ENCODE data around the gene ZFP92. TPM values are rescaled to one million over a fixed set of nuclear protein-coding genes. Genes with fewer than 3 reads are reported as not detected.
A peak's percentile ranks its signal among the peaks of the same experiment; 100 is the strongest.

Gene ZFP92
- polyA plus RNA-seq, 1 donor from 2014 or later: 0.21 TPM

GRCh38 chrX:153446950-153447580 lies 35.8 kb downstream of the ZFP92 start:
- no peaks in the 10 kb centered on the region for H3K36me3 Mint-ChIP-seq

DNA sequence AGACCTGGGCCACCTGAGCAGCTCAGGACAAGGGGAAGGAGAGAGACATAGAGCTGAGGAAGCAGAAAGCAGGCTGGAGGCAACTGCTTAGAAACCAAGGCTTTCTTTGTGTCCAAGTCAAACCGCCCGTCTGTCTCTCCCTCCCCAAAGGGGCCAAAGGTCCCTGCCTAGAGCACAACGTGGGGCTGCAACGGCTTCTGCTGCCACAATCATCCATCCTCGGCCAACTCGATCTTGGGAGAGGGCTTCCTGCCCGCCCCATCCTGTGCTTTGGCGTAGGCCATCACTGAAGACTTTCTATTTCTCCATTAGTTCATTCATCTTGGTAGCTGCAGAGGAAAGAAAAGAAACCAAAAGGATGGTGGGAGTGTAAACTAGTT lies 36.3 kb downstream of the ZFP92 start:
- no peak overlapping the region for H3K27ac Mint-ChIP-seq
- H3K9me3 Mint-ChIP-seq: no peaks in the 10 kb centered on the region
- no peaks in the 10 kb centered on the region for H3K4me1 Mint-ChIP-seq
- H3K27me3 Mint-ChIP-seq: no peaks in the 10 kb centered on the region
- H3K4me3 Mint-ChIP-seq: no peak overlapping the region
- H3K36me3 Mint-ChIP-seq: no peaks in the 10 kb centered on the region

More at GRCh38 chrX:153446950-153447580, 35.8 kb downstream of the ZFP92 start:
- H3K9me3 Mint-ChIP-seq: no peaks in the 10 kb centered on the region
- no peaks in the 10 kb centered on the region for H3K4me1 Mint-ChIP-seq
- H3K27me3 Mint-ChIP-seq: no peaks in the 10 kb centered on the region
- H3K4me3 Mint-ChIP-seq: no peak overlapping the region
- H3K27ac Mint-ChIP-seq: no peak overlapping the region

- H3K4me3 Mint-ChIP-seq: no peak overlapping the region
- H3K4me1 Mint-ChIP-seq: no peaks in the 10 kb centered on the region
- peaks cover 0 to 2% (median 0%) of the 10 kb centered on the region in 3 donors for H3K9me3 Mint-ChIP-seq
- H3K36me3 Mint-ChIP-seq: no peaks in the 10 kb centered on the region
- no peak overlapping the region for H3K27ac Mint-ChIP-seq
- H3K27me3 Mint-ChIP-seq: no peaks in the 10 kb centered on the region
These were observed 37.5 kb downstream of the ZFP92 start for GRCh38 chrX:153448556-153449367.

DNA sequence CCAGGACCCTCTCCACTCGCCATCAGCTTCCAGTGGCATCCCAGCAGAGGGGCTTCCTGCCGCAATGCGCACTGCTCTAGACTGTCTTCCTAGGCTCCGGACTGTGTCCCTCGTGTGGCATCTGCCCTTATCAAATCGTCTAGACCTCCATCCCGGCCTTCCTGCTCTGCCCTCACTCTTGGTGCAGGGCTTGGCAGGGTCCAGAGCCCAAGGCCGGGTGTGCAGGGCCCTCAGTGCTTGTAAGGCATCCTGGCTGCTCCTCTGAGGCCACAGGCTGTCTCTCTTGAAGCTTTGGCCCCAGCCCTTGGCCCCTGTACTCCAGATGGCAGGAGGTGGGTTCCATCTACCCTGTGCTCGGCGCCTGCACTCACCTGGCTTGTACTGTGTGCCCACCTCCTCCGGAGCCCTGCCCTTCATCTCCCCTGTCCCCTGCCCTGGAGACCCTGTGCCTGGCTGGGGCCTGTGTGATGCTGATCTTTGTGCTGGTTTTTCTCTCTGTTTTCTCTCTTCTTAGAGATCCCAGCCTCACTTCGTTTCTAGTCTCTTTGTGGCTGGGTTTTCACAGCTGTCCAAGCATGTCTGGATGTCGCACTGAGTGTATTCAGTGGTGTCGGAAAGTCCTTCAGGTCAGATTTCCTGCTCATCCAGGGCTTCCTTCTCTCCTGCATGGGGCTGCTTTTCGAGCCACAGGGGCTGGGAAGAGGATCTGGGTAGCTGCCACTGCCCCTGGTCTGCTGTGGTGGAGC lies 38.3 kb downstream of the ZFP92 start:
- peaks cover 0 to 2% (median 0%) of the 10 kb centered on the region in 3 donors for H3K9me3 Mint-ChIP-seq
- H3K4me1 Mint-ChIP-seq: no peaks in the 10 kb centered on the region
- peak overlapping the region in 1 of 3 donors; percentile 73 for H3K27ac Mint-ChIP-seq
- no peaks in the 10 kb centered on the region for H3K27me3 Mint-ChIP-seq
- no peaks in the 10 kb centered on the region for H3K36me3 Mint-ChIP-seq
- no peak overlapping the region for H3K4me3 Mint-ChIP-seq

GRCh38 chrX:153450114-153450948 lies 39.1 kb downstream of the ZFP92 start:
- H3K4me3 Mint-ChIP-seq: no peak overlapping the region
- H3K9me3 Mint-ChIP-seq: peaks cover 0 to 2% (median 0%) of the 10 kb centered on the region in 3 donors
- H3K4me1 Mint-ChIP-seq: no peaks in the 10 kb centered on the region
- H3K27ac Mint-ChIP-seq: peak overlapping the region in 1 of 3 donors; percentile 73
- H3K36me3 Mint-ChIP-seq: no peaks in the 10 kb centered on the region
- no peaks in the 10 kb centered on the region for H3K27me3 Mint-ChIP-seq

- Mint-ChIP-seq H3K27ac (peak overlapping the region in 1 of 3 donors; percentile 74), H3K4me1 (no peaks in the 10 kb centered on the region), H3K9me3 (peaks cover 0 to 2% (median 0%) of the 10 kb centered on the region in 3 donors), H3K4me3 (no peak overlapping the region), H3K36me3 (no peaks in the 10 kb centered on the region), H3K27me3 (no peaks in the 10 kb centered on the region)
These were observed 39.6 kb downstream of the ZFP92 start for GRCh38 chrX:153450949-153451277.

GRCh38 chrX:153454901-153455550 lies 43.8 kb downstream of the ZFP92 start:
- no peak overlapping the region for H3K27ac Mint-ChIP-seq
- no peak overlapping the region for H3K4me3 Mint-ChIP-seq

GRCh38 chrX:153455571-153455970 lies 44.3 kb downstream of the ZFP92 start:
- H3K9me3 Mint-ChIP-seq: peaks cover 0 to 2% (median 0%) of the 10 kb centered on the region in 3 donors
- peaks cover 3% of the 10 kb centered on the region for H3K36me3 Mint-ChIP-seq
- no peaks in the 10 kb centered on the region for H3K27me3 Mint-ChIP-seq
- no peak overlapping the region for H3K4me3 Mint-ChIP-seq
- H3K4me1 Mint-ChIP-seq: peaks cover 0 to 2% (median 0%) of the 10 kb centered on the region in 3 donors
- no peak overlapping the region for H3K27ac Mint-ChIP-seq

More at GRCh38 chrX:153454901-153455550, 43.8 kb downstream of the ZFP92 start:
- peaks cover 0 to 2% (median 0%) of the 10 kb centered on the region in 3 donors for H3K9me3 Mint-ChIP-seq
- peaks cover 0 to 2% (median 0%) of the 10 kb centered on the region in 3 donors for H3K4me1 Mint-ChIP-seq
- H3K36me3 Mint-ChIP-seq: peaks cover 3% of the 10 kb centered on the region
- H3K27me3 Mint-ChIP-seq: no peaks in the 10 kb centered on the region

DNA sequence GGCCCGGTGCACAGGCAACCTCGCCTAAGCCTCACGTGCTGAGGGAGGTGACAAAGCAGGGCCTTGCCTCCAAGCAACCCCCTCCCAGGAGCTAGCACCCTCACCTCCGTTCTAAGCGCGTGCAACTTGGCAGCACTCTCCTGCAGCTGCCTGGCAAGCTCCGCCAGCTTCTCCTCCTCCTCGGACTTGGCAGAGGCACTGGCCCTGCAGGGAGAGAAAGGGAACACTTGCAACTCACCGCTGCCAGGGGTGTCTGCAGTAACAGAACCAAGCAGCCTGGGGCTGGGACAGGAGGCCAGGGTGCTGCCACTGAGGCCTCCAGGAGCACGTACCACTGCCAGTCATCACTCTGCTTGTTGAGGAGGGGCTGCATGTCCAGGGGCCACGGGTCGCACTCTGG lies 44.9 kb downstream of the ZFP92 start:
- Mint-ChIP-seq H3K9me3 (peaks cover 0 to 2% (median 0%) of the 10 kb centered on the region in 3 donors), H3K4me3 (no peak overlapping the region), H3K4me1 (peaks cover 0 to 2% (median 2%) of the 10 kb centered on the region in 3 donors), H3K36me3 (peaks cover 5% of the 10 kb centered on the region), H3K27me3 (no peaks in the 10 kb centered on the region), H3K27ac (peak overlapping the region in 1 of 3 donors; percentile 13)

GRCh38 chrX:153456704-153457103 lies 45.4 kb downstream of the ZFP92 start:
- H3K27me3 Mint-ChIP-seq: no peaks in the 10 kb centered on the region
- H3K36me3 Mint-ChIP-seq: peaks cover 5% of the 10 kb centered on the region
- peaks cover 0 to 2% (median 0%) of the 10 kb centered on the region in 3 donors for H3K9me3 Mint-ChIP-seq
- no peak overlapping the region for H3K4me3 Mint-ChIP-seq
- no peak overlapping the region for H3K27ac Mint-ChIP-seq
- peaks cover 0 to 2% (median 2%) of the 10 kb centered on the region in 3 donors for H3K4me1 Mint-ChIP-seq

- Mint-ChIP-seq H3K4me1 (peaks cover 0 to 2% (median 2%) of the 10 kb centered on the region in 3 donors), H3K27me3 (no peaks in the 10 kb centered on the region), H3K27ac (no peak overlapping the region), H3K36me3 (peaks cover 5% of the 10 kb centered on the region), H3K4me3 (no peak overlapping the region), H3K9me3 (peaks cover 0 to 2% (median 0%) of the 10 kb centered on the region in 3 donors)
These were observed 46.0 kb downstream of the ZFP92 start for GRCh38 chrX:153457136-153457825.

GRCh38 chrX:153457827-153458466 lies 46.7 kb downstream of the ZFP92 start:
- Mint-ChIP-seq H3K4me1 (peaks cover 0 to 2% (median 2%) of the 10 kb centered on the region in 3 donors), H3K27me3 (no peaks in the 10 kb centered on the region), H3K36me3 (peaks cover 5% of the 10 kb centered on the region), H3K27ac (peak overlapping the region in 1 of 3 donors; percentile 67), H3K4me3 (no peak overlapping the region), H3K9me3 (peaks cover 0 to 2% (median 0%) of the 10 kb centered on the region in 3 donors)

- peaks cover 0 to 2% (median 2%) of the 10 kb centered on the region in 3 donors for H3K4me1 Mint-ChIP-seq
- no peak overlapping the region for H3K27ac Mint-ChIP-seq
- H3K9me3 Mint-ChIP-seq: no peaks in the 10 kb centered on the region
- peaks cover 5% of the 10 kb centered on the region for H3K36me3 Mint-ChIP-seq
- H3K4me3 Mint-ChIP-seq: no peak overlapping the region
- no peaks in the 10 kb centered on the region for H3K27me3 Mint-ChIP-seq
These were observed 47.2 kb downstream of the ZFP92 start for GRCh38 chrX:153458476-153458875.

All from IgD-negative memory B cell (primary cell).